CD4-positive, alpha-beta T cell treated with Interleukin-12 subunit alpha and Interleukin-12 subunit beta, for 1 hour (primary cell): ENCODE data around the gene CETN1.

ENCODE experiments used
- DNase-seq: peaks from one replicate; pipeline ENCODE4 v3.0.0-alpha.2; 2020

Gene CETN1

DNA sequence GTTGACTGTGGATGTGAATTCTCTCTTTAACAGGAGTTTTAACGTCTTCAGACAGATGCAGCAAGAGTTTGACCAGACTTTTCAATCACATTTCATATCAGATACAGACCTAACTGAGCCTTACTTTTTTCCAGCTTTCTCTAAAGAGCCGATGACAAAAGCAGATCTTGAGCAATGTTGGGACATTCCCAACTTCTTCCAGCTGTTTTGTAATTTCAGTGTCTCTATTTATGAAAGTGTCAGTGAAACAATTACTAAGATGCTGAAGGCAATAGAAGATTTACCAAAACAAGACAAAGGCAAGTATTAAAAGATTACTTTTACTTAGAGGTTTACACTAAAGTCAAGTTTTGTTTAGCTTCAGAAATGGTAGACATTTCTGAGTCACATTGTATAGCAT is 47.1 kb downstream of the CETN1 start:
- no peak for DNase-seq

DNA sequence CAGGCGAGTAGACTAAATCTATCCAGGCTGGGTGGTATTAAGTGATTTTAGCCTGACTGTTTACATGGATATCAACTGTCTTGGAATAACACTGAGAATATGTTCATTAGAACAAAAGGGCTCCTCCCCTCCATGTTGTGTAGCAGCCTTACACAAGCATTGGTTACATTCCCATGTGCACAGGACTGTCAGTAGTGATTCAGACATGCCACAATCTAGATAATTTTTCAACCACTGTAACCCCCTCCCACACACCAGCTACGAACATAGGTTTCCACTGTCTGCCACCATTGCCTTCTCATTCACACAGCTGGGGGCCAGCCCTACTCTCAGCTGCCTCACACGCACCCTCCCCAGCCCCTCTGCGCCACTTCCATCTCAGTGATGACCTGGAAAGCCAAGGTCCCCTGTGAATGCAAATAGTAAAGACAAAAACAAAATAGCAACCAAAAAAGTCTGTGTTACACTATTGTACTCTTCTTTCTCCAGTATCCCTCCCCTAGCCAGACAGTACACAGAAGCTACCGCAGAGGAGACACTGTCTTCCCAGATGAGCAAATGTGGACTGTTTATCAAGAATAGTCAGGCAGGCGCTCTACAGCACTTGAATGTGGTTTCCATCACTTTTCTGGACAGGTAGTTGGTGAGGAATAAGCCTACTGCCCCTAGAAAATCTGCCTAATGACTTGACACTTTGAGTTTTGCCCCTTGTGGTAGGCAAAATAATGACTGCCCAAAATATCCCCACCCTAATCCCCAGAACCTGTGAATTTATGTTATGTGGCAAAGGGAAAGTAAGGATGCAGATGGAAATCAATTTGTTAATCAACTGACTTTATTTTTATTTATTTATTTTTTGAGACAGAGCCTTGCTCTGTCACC is 49.3 kb downstream of the CETN1 start:
- no peak for DNase-seq

DNA sequence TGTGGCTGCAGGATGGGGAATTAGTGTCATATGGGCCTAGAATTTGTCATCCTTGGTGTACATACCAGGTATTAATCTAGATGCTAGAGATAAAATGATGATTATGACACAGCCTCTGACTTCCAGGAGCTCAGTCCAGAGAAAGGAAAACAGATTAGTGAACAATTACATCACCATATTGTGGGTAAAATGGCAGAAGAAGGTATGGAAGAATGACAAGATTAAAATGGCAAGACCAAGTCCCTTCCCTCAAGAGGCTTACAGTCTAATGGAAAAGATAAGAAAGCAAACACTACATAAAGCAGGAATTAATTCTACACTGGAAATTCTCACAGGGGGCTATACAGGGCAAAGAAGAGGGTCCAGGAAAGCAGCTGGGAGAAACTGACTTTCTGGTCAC is 51.4 kb downstream of the CETN1 start:
- DNase-seq = no peak
